Effector memory CD8-positive, alpha-beta T cell (primary cell): ENCODE results near the gene ARHGEF17.
A peak's percentile ranks its signal among the peaks of the same experiment; 100 is the strongest.

Experiments used
- ATAC-seq: fragments of 150-1000 bp; cut with Tn5 transposase; replicated peaks from 2 replicates; pipeline ENCODE4 v1.10.0; 2021; ENCODE audit warnings: mild to moderate bottlenecking, moderate library complexity
- DNase-seq, 3 experiments: peaks; one replicate each; pipeline ENCODE4 v3.0.0; 2021
- H3K27ac Mint-ChIP-seq, 2 donors: one replicate each; pipeline ENCODE4 v1.8.0; 2022; ENCODE audit warnings: mild to moderate bottlenecking in 2 of 2, mixed read lengths in 2 of 2, moderate library complexity in 2 of 2
- H3K27me3 Mint-ChIP-seq, 2 donors: one replicate each; pipeline ENCODE4 v1.8.0; 2022; ENCODE audit warnings: mixed read lengths in 2 of 2
- H3K36me3 Mint-ChIP-seq: one replicate; pipeline ENCODE4 v1.8.0; 2022; ENCODE audit warnings: mild to moderate bottlenecking, moderate library complexity, mixed read lengths; ENCODE audit not compliant: insufficient read depth
- H3K4me1 Mint-ChIP-seq, 2 donors: one replicate each; pipeline ENCODE4 v1.8.0; 2022; ENCODE audit warnings: low read depth in 2 of 2, mixed read lengths in 2 of 2
- H3K4me3 Mint-ChIP-seq, 2 donors: one replicate each; pipeline ENCODE4 v1.8.0; 2022; ENCODE audit warnings: mild to moderate bottlenecking in 2 of 2, mixed read lengths in 2 of 2, moderate library complexity in 2 of 2
- H3K9me3 Mint-ChIP-seq, 2 donors: one replicate each; pipeline ENCODE4 v1.8.0; 2022; ENCODE audit warnings: mixed read lengths in 2 of 2

Gene ARHGEF17

DNA sequence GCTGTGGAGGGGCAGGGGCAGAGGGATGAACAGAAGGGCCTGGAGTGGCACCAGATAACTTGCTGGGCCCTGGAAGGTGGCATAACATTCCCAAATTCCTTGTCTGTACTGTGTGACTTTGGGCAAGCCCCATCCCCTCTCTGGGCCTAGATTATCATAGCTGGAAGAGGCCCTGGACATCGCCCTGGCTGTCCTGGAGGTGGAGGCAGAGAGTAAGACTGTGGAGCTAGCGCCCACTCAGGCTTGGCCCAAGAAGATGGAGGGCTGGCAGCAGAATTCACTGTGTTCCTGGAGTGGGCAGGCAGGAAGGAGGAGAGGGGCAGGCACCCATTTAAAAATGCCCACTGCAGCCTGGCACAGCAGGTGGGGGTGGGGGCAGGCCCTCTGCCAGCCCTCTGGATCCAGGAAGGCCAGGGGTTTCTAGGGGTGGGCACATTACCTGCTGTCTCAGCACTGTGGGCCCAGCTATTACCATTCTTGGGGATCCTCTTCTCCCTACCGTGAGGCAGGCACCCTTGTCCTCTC, 22.6 kb downstream of the ARHGEF17 start:
- no peak overlapping the region for H3K27ac Mint-ChIP-seq
- ATAC-seq (no peak), DNase-seq (no peak)
- H3K4me1 Mint-ChIP-seq: no peaks in the 10 kb centered on the region
- H3K4me3 Mint-ChIP-seq: no peak overlapping the region
- no peaks in the 10 kb centered on the region for H3K9me3 Mint-ChIP-seq
- no peaks in the 10 kb centered on the region for H3K36me3 Mint-ChIP-seq
- peaks cover 0 to under 1% of the 10 kb centered on the region in 2 donors for H3K27me3 Mint-ChIP-seq

DNA sequence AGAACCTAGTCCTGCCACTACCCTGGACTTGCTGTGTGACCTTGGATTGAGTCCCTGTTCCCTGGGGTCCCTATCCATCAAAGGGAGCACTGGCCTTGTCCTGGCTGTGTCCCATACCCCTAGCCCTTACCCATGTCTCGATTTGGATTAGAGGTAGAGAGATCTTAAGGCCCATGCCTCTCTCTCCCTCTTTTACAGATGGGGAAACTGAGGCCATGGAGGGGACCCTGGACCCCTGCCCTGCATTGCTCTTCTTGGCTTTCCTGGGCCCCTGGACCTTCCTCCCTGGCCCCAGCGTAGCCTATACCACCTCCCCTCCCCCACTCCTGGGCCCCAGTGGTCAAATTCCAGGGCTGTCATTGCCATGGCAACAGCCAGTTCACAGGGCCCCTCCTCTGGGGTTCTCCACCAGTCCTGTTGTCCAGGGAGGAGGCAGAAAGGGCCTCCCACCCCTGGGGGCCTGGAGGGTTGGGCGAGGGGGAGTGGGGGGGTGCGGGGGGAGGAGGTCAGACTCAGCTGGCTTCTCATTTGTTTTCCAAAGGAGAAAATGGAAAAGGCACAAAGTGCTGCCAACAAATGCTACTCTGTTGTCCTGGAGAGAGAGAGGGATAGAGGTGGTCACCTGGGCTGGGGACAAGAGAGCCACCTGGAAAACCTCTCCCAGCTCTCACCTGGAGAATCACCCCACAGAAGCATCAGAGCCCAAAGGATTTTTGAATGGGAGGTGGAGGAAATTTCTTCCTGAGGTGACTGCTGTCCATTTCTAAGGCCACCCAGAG, 23.3 kb downstream of the ARHGEF17 start:
- peaks cover 0 to 8% of the 10 kb centered on the region in 2 donors for H3K27me3 Mint-ChIP-seq
- H3K36me3 Mint-ChIP-seq: no peaks in the 10 kb centered on the region
- ATAC-seq (no peak), DNase-seq (no peak)
- H3K27ac Mint-ChIP-seq: no peak overlapping the region
- no peak overlapping the region for H3K4me3 Mint-ChIP-seq
- H3K4me1 Mint-ChIP-seq: no peaks in the 10 kb centered on the region
- no peaks in the 10 kb centered on the region for H3K9me3 Mint-ChIP-seq

DNA sequence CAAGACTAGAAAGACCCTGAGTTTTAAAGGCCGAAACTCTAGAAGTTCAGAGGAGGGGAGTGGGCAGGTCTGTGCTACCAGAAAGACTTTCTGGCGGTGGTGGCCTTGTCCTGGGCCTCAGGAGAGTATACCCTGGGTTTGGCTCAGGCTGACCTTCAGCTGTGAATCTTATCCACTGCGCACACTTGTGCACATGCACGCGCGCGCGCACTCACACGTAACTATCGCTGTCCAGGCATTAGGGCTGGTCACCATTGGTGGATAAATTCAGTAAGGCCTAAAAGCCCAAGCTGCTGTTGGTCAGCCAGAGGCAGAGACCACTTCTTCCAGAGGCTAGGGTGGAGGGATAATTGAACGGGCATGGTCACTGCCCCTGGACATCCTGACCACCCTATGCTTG, 25.1 kb downstream of the ARHGEF17 start:
- Mint-ChIP-seq H3K4me1 (no peaks in the 10 kb centered on the region), H3K36me3 (peaks cover under 1% of the 10 kb centered on the region), H3K27ac (no peak overlapping the region), H3K27me3 (peaks cover 0 to 13% of the 10 kb centered on the region in 2 donors), H3K9me3 (no peaks in the 10 kb centered on the region), H3K4me3 (no peak overlapping the region)
- DNase-seq (no peak), ATAC-seq (no peak)

DNA sequence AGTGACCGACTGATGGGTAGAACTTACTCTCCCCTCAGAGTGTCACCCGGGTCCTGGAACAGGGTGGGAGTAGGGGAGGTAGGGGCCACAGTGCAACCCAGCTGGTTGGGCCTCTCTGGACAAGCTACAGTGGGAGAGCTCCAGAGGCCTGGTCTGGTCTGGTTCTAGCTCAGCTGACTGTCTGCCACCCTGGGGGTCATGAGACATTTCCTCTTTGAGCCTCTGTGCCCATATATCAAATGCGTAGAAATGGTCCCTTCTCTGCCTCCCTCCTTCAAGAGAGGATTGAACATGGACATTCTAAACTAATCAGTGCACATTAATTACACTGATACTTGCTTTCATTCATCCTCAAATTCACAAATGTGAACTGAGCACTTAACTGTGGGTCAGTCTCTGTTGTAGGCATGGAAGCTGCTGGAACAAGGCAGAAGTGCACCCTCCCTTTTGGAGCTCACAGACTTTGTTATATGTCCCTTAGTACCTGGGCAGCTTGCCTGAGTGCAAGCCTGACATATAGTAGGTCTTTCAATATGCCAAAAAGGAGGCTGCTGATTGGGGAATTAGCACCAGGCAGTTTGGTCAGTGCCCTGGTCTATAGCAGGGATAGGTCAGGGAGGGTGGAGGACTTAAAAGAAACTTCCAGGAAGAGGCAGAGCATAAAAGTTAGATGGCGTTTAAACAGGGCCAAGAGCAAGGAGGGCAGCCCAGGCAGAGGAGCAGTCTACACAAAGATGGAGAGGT, 25.7 kb downstream of the ARHGEF17 start:
- no peaks in the 10 kb centered on the region for H3K4me1 Mint-ChIP-seq
- no peak overlapping the region for H3K4me3 Mint-ChIP-seq
- no peaks in the 10 kb centered on the region for H3K9me3 Mint-ChIP-seq
- DNase-seq (no peak), ATAC-seq (no peak)
- H3K27me3 Mint-ChIP-seq: peaks cover 0 to 13% of the 10 kb centered on the region in 2 donors
- H3K36me3 Mint-ChIP-seq: peaks cover 2% of the 10 kb centered on the region
- no peak overlapping the region for H3K27ac Mint-ChIP-seq

DNA sequence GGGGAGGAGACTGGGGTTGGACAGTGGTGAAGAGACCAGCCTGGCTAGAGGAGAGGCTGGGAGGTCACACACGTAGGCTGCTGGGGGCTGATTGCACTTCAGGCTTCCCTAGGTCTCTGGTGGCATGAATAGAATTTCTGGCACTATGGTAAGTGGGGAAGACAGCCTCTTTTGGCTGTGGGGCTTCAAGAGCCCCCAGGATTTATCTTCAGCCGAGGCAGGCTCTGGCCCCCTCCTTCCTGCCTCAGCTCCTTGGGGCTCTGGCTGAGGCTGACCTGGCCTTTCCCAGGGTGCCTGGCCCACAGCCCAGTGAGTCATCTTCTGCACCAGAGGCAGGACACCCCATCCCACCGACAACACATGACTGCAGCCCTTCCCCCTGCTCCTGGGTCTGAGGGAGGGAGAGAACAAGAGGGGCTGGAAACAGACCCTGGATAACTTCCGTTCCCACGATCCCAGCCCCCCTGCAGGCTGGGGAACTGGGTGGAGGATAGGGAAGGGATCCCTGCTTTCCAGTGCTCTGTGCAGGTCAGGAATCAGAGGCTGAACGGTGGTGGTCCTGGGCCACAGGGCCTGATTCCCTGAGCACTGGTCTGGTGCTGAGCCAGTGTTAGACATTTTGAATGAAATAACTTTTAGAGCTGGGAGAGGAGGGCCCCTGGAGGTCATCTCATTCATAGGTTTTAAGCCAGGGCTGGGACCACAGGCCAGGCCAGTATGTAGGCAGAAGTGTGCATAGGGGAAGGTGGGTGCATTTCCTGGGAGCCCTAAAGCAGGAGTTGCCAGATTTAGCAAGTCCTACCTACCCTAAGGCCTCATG, 26.5 kb downstream of the ARHGEF17 start:
- no peaks in the 10 kb centered on the region for H3K4me1 Mint-ChIP-seq
- no peak overlapping the region for H3K4me3 Mint-ChIP-seq
- DNase-seq (no peak), ATAC-seq (no peak)
- peaks cover 0 to 13% of the 10 kb centered on the region in 2 donors for H3K27me3 Mint-ChIP-seq
- no peak overlapping the region for H3K27ac Mint-ChIP-seq
- H3K9me3 Mint-ChIP-seq: no peaks in the 10 kb centered on the region
- peaks cover 2% of the 10 kb centered on the region for H3K36me3 Mint-ChIP-seq

DNA sequence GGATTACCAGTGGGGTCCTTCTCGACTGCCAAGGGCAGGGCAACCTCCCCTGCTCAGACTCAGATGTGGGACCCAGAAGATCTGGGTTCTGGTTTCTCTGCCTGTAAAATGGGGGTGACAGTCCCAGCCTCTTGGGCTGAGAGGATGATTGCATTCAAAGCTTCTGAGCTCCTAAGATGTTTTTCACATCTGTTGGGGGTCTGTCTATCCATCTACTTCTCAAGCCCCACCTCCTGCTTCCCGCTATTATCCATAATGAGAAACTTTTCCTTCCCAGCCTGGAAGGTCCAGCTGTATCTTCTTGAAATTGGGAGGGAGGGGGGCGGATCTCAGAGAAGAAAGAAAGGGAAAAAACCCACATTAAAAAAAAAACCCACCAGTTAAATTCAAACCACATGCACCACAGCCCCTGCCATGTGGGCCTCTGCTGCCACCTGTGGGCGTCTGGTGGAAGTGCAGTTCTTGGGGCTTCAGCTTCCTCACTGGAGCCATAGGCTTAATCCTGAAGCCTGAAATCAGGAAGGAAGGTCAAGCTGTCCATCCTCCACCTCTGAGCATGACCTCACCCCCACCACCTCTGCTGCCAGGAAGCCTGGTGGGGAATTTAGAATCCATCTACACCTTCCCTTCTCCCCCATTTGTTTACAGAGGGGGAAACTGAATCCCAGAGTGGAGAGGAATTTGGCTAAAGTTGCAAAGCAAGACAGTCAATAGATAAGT, 27.3 kb downstream of the ARHGEF17 start:
- peaks cover 0 to 13% of the 10 kb centered on the region in 2 donors for H3K27me3 Mint-ChIP-seq
- H3K9me3 Mint-ChIP-seq: no peaks in the 10 kb centered on the region
- ATAC-seq: peak; percentile 88
- no peak overlapping the region for H3K27ac Mint-ChIP-seq
- peaks cover 2% of the 10 kb centered on the region for H3K36me3 Mint-ChIP-seq
- H3K4me1 Mint-ChIP-seq: no peaks in the 10 kb centered on the region
- H3K4me3 Mint-ChIP-seq: no peak overlapping the region
- peak; percentile 75 to 81 (median 77) for DNase-seq

DNA sequence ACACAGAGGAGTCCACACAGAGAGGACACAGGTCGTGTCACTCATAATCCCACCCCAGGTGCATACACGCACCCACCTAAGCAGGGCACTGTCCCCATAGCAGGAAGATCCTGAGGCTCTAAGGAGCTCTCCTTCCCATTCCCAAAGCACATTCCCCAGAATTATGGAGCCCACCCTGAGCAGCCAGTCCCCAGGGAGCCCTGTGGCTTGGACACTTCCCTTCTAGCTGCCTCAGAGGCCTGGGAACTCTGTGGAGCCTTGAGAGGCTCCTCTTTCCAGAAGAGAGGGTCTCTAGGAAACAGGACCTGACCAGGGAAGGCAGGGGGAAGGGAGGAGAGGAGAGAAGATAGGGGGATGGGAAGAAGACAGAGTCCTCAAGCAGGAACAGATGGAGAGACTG, 29.8 kb downstream of the ARHGEF17 start:
- Mint-ChIP-seq H3K9me3 (no peaks in the 10 kb centered on the region), H3K4me1 (no peaks in the 10 kb centered on the region), H3K4me3 (no peak overlapping the region), H3K27me3 (peaks cover 0 to 13% of the 10 kb centered on the region in 2 donors), H3K36me3 (peaks cover 2% of the 10 kb centered on the region), H3K27ac (no peak overlapping the region)
- ATAC-seq (no peak), DNase-seq (no peak)

DNA sequence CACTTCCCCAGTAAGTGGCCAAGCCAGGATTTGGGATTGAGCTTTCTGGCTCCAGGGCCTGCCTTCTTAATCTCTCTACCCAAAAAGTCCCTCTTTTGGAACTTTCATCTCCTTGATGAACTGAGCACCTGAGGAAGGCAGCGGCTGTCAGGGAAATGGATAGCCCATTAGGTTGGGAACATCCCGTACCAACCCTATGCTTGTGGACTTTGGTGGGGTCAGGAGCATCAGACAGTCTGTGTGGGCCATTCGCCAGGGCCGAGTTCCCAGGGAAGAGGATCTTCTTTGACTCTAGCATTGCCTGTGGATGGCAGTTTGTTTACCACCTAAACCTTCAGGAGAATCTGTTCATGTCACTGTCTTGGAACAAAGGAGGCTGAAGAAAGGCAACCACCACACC, 30.2 kb downstream of the ARHGEF17 start:
- Mint-ChIP-seq H3K27me3 (peaks cover 0 to 13% of the 10 kb centered on the region in 2 donors), H3K9me3 (no peaks in the 10 kb centered on the region), H3K27ac (no peak overlapping the region), H3K4me3 (no peak overlapping the region), H3K4me1 (no peaks in the 10 kb centered on the region), H3K36me3 (peaks cover 2% of the 10 kb centered on the region)
- ATAC-seq (no peak), DNase-seq (no peak)

DNA sequence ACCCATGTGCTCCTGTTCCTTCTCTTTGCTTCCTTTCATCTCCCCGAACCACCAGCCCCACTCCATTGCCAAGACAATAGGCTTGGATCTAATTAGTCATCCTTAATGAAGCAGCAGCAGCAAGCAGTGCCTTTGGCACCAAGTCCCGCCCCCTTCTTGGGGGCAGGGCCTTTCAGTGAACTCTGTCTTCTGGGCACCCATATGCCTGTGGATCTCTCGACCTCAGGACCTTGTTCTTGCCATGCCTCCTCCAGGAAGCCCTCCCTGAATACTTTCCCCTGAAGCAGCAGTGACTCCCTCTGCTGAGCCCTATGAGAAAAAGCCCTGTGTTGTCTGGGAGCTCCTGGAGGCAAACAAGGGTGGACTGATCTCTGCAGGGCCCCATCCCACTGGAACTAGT, 32.1 kb downstream of the ARHGEF17 start:
- H3K27ac Mint-ChIP-seq: no peak overlapping the region
- H3K4me3 Mint-ChIP-seq: no peak overlapping the region
- H3K9me3 Mint-ChIP-seq: no peaks in the 10 kb centered on the region
- no peaks in the 10 kb centered on the region for H3K4me1 Mint-ChIP-seq
- DNase-seq: no peak
- ATAC-seq: no peak
- H3K36me3 Mint-ChIP-seq: peaks cover 2% of the 10 kb centered on the region
- peaks cover 0 to 13% of the 10 kb centered on the region in 2 donors for H3K27me3 Mint-ChIP-seq

DNA sequence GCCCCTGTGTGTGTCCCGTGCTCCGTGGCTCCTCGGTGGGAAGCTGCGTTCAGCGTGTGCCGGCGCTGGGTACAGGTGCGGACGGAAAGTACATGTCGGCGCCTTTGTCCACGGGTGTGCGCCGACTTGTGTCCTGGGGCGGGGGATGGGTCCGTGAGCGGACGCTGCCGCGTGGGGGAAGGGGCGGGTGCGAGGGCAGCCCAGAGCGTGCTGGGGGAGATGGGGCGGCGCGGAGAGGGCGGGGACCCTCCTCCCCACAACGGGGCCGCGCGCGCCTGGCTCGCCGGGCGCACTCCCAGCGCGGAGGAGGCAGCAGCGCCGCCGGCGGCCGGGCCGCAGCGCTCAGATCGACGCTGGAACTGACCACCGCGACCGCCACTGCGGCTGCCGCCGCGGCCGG, 34.6 kb downstream of the ARHGEF17 start:
- Mint-ChIP-seq H3K9me3 (no peaks in the 10 kb centered on the region), H3K4me3 (no peak overlapping the region), H3K27me3 (peaks cover 0 to 19% of the 10 kb centered on the region in 2 donors), H3K36me3 (peaks cover 2% of the 10 kb centered on the region), H3K27ac (no peak overlapping the region), H3K4me1 (no peaks in the 10 kb centered on the region)
- DNase-seq: no peak
- no peak for ATAC-seq

DNA sequence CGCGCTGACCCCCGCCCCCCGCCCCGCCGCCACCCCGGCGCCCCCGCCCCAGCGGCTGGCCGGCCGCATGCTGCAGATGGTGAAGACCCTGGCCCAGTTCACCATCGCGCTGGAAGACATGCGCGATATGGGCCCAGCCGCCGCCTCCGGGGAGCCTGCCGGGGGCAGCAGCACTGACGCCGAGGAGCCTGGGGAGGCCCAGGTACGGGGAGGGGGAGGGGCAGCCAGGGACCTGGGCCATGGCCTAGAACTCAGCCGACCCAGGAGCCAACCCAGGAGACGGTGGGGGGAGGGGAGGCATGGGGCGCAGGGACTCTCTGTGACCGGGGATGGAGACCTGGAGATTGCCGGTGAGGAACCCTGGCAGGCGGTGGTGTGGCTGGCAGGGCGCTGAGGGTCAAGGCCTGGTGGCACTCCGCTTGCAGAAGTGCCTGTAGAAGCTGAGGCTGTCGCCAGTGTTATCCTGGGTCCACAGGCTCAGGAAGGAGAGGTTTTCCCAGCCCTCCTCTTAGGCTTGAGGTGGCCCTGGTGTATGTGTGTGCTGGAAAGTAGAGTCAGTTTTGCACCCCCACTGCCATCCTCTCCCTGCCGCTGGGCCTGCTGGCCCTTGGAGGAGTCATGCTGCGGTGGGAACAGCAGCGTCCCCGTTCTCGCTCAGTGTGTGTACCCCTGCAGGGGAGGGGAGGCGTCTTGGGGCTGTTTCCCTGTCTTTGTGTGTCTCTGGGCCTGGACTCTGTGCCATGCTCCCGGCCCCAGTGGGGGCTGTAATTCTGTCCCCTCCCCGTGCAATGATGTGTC, 35.2 kb downstream of the ARHGEF17 start:
- Mint-ChIP-seq H3K36me3 (peaks cover under 1% of the 10 kb centered on the region), H3K4me3 (no peak overlapping the region), H3K27ac (no peak overlapping the region), H3K27me3 (peaks cover 0 to 26% of the 10 kb centered on the region in 2 donors), H3K9me3 (no peaks in the 10 kb centered on the region), H3K4me1 (no peaks in the 10 kb centered on the region)
- ATAC-seq (no peak), DNase-seq (no peak)

DNA sequence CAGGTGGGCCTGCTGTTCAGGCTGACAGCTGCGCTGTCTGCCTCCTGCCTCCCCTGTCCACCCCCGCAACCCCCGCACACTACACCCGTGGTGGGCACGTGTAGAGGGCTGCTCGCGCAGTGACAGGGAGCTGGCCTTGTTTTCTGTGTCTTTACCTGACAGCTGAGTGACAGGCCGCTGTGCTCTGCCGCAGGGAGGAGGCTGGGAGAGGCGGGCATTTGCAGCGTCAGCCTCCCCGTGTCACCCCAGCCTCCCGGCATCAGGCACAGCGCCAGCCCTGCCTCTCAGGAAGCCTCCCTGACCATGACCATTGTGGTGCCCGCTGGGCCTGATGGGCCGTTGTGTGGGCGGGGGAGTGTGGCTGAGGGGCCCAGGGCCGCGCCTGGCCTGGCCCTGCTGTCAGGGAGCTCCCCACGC, 36.1 kb downstream of the ARHGEF17 start:
- Mint-ChIP-seq H3K27me3 (peaks cover 7 to 31% of the 10 kb centered on the region in 2 donors), H3K36me3 (no peaks in the 10 kb centered on the region), H3K4me3 (no peak overlapping the region), H3K4me1 (no peaks in the 10 kb centered on the region), H3K9me3 (no peaks in the 10 kb centered on the region), H3K27ac (no peak overlapping the region)
- DNase-seq (no peak), ATAC-seq (no peak)
